ENCODE results near the gene RINT1.
A peak's percentile ranks its signal among the peaks of the same experiment; 100 is the strongest.

GRCh38 chr7:105521717-105522463 lies 10.1 kb upstream of the RINT1 start, which contains the start of gene PUS7:
- TF ChIP-seq FOXA3 (CRISPR knock-in tag; IDR thresholded peaks at IDR 0.05), result peak; percentile 18; the same call in 1 of the 2 replicates
- no peak for TF ChIP-seq ZNF333 (CRISPR knock-in tag; IDR thresholded peaks at IDR 0.05; ENCODE audit: borderline replicate concordance)
